Coronary artery (tissue), 2 donors: ENCODE results near the gene TRIP13.

Experiments used
- DNase-seq: peaks from one replicate; pipeline ENCODE4 v3.0.0-alpha.2; 2017; ENCODE audit warnings: low spot score
- H3K27ac ChIP-seq, 2 donors: fragments of 200-600 bp; sonication (generic); one replicate each; pipeline ENCODE4 v1.5.1; 2016 to 2019
- H3K4me3 ChIP-seq: fragments of 200-600 bp; sonication (generic); 2 replicates; pipeline ENCODE4 v1.5.1; 2016; ENCODE audit warnings: mild to moderate bottlenecking, moderate library complexity
- CTCF ChIP-seq: fragments of 200-600 bp; sonication (generic); IDR thresholded peaks from one replicate; pipeline ENCODE4 v1.5.1; 2019; ENCODE audit warnings: antibody characterized with exemption

The TRIP13 gene

GRCh38 chr5:960551-960950 lies 67.9 kb downstream of the TRIP13 start:
- peak; percentile 68 for DNase-seq
- TF ChIP-seq CTCF, result no peak
- Histone ChIP-seq H3K4me3 (no peak overlapping the region), H3K27ac (no peak overlapping the region)

DNA sequence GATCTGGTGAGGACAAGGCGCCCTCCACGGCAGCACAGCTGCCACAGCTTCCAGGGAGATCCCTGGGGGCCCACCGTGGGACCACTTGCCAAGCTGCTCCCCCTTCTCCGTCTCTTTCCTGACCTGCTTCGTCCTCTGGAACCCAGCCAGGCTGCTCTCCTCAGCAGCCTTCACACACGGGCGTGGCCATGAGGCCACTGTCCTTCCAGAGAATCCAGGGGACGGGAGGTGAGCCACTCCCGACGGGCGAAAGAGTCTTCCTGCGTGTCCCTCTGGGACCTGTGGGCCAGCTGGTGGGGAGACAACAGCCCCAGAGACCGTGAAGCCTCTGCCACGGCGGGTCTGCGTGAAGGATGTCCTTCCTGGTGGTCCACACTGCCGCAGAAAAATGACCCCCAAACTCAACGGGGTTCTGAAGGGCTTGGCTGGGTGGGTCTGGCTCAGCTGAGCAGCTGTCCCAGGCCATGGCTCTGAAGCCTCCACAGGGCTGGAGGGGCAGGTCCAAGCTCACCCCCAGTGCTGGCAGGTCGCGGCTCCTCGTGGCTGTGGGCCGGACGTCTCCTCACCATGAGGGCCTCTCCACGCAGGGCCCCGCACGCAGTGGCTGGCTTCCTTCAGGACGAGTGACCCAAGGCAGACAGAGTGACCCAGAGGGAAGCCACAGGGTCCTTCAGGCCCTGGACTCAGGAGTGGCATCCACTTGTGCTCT lies 68.5 kb downstream of the TRIP13 start:
- no peak for TF ChIP-seq CTCF
- DNase-seq, result peak; percentile 70
- Histone ChIP-seq H3K27ac (no peak overlapping the region), H3K4me3 (no peak overlapping the region)

DNA sequence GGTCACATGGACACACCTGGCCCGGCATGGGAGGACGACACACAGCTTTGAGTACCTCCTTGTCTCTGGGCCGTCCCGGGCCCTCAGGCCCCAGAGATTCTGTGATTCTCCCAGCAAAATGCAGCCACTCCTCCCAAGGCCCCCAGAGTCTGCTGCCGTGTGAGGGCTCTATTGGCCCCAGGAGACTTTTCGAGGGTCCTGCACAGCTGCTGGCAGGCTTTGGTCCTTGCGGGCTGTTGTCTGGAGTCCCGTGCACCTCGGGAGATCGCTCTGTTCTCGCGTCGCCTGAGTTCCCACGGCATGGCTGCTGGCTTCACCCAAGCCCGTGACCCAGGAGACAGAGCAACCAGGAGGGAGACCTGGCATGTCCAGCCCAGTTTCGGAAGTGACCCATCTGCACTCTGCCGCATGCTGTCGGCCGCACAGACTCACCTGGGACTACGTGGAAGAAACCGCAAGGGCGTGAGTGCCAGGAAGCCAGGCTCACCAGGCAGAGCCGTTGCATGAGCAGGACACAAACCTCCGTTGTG lies 69.1 kb downstream of the TRIP13 start:
- Histone ChIP-seq H3K27ac (no peak overlapping the region), H3K4me3 (no peak overlapping the region)
- no peak for TF ChIP-seq CTCF
- peak; percentile 53 for DNase-seq

DNA sequence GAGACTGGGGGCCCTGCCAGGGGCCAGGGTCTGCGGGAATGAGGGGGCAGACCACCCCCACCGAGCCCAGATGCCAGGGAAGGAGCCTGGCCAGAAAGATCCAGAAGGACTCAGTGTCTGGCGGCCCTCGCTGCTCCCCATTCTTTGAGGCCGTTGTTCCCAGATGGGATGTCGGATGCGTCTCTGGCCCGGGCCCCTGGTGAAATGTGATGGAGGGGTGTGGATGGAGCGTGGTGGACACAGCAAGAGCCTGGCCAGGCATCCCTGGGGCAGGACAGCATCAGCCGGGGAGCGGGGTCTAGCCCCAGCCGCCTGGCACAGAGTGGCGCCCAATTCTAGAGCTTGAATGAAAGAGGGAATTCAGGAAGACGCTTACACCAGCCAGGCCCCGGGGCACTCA lies 69.7 kb downstream of the TRIP13 start:
- TF ChIP-seq CTCF, result no peak

GRCh38 chr5:962801-963200 lies 70.1 kb downstream of the TRIP13 start:
- no peak for TF ChIP-seq CTCF
- peak; percentile 54 for DNase-seq
- Histone ChIP-seq H3K27ac (no peak overlapping the region), H3K4me3 (no peak overlapping the region)

More for the DNA sequence above, 69.7 kb downstream of the TRIP13 start:
- H3K4me3 ChIP-seq, result no peak overlapping the region
- DNase-seq, result peak; percentile 55
- H3K27ac ChIP-seq, result no peak overlapping the region

- no peak for TF ChIP-seq CTCF
- DNase-seq, result no peak
- no peak overlapping the region for H3K27ac ChIP-seq
- H3K4me3 ChIP-seq, result no peak overlapping the region
Measured at GRCh38 chr5:963310-963672, 70.6 kb downstream of the TRIP13 start.
